GM21786 (cell line): ENCODE measurements around the gene NHP2.
"Not testable (repeated sequence)": the region's sequence is repeated elsewhere in the genome, so short reads cannot be mapped to it uniquely, and the experiment has no call there.

Experiments
- ATAC-seq: cut with Tn5 transposase; IDR thresholded peaks from one replicate; pipeline ENCODE4 v1.9.1; 2021; ENCODE audit not compliant: unreplicated experiment

Gene NHP2

DNA sequence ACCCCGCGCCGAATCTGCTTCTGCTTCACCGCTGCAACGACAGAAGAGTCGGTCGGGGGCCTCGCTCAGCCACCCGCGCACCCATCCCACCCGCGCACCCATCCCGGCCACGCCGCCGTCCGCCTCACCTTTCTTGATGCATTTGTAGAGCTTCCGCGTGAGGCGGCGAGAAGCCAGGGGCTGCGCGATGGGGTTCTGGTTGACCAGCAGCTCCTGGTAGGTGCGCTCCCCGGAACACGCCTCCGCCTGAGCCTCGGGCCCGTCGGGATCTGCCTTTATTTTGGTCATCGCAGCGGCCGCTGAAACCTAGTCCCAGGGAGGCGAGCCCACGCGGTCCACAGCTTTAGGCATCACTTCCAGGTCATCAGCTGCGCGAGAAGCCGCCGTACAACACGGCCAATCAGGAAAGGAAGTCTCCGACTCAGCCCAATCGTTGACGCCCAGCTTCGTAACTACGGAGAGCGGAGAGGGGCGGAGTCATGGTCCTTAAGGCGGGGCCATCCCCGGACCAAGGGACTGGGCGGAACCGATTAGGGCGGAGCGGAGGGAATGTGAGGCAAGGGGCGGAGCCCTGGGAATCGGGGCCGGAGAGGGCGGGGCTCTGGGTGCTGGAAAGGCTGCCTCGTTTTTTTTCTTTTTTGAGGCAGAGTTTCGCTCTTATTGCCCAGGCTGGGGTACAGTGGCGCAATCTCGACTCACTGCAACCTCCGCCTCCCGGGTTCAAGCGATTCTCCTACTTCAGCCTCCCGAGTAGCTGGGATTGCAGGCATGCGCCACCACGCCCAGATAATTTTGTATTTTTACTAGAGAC is at the start of gene NHP2:
Gene NHP2 (minus strand): TSS at position 356 of the 811 bp plus-strand sequence. CDS start 68 bp downstream, at position 288.
- peak; percentile 99 for ATAC-seq

DNA sequence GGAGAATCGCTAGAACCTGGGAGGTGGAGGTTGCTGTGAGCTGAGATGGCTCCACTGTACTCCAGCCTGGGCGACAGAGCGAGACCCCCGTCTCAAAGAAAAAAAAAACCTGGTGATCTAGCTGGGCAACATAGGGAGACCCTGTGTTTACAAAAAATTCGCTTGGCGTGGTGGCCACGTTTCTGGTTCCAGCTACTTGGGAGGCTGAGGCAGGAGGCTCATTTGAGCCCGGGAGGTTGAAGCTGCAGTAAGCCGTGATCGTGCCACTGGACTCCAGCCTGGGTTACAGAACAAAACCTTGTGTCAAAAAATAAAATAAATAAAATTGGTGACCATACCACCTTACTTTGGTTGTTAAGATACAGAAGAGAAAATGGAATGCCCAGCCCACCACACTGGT is 48.9 kb upstream of the NHP2 start:
- ATAC-seq, result no peak

DNA sequence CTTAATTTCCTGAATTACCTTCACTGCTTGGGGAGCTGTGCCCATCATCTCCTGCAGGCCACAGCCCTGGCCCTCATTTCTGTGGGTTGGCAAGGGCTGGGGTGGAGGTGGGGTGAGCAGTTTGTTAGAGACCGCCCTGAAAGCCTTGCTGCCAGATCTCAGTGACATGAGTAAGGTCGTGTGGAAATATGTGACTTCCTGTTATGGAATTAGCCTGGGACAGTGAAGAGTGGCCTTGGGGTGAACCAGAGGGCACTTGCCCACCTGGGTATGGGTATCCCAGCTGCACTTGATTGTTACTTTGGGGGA is 48.2 kb upstream of the NHP2 start:
- no peak for ATAC-seq

DNA sequence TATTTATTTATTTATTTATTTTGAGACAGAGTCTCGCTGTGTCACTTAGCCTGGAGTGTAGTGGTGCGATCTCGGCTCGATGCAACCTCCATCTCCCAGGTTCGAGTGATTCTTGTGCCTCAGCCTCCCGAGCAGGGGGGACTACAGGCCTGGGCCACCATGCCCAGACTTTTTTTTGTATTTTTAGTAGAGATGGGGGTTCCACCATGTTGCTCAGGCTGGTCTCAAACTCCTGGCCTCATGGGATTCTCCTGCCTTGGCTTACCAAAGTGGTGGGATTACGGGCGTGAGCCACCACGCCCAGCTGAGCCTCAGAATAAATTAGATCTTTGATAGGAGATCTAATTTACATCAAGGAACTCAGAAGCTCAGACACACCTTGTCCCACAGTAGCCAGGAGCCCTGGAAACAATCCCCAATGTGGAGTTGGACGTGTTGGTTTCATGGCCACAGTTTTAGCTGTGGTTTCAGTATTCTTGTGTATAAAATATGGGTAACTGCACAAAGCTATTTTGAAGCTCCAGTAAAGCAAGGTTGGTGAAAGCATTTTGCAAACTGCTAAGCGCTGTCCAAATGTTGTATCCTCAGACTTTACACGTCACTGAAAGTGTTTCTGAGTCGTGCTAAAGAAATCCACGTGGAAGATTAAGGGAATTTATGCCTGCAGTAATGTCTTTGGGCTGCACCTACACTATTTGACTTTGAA is 47.7 kb upstream of the NHP2 start:
- ATAC-seq, result no peak

DNA sequence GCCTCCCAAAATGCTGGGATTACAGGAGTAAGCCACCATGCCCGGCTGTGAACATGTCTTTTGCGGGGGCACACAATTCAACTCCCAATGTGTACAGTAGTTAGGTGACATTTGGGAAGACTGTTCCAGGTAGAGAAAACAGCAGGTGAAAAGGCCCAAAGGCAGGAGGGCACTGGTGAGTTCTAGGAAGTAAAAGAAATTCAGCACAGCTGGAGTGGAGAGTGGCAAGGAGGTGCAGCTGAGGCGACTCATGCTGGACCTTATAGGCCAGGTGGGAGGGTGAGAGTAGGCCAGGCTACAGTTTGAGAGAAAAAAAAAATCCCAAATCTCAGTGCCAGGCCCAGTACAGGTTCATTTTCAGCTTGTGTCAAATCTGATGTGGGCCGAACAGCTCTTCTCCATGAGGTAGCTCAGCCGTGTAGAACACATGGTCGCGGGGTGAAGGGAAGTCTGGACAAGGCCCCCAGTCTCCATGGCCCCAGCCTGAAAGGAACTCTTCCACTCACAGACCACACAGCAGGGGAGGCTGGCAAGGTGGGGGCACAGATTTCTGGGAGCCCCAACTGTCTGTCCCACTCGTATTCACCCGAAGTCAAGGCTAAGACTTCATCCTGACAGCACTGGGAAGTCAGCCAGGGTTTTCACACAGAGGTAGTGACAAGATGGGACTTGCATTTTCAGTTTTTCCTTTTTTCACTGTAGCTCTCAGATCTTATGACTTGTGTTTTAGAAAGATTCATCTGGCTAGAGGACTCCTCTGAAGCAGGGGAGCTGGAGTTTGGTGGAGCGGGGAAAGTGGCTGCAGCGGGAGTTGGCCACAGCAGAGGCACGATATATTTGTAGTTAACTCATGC is 46.1 kb upstream of the NHP2 start:
- ATAC-seq, result no peak

DNA sequence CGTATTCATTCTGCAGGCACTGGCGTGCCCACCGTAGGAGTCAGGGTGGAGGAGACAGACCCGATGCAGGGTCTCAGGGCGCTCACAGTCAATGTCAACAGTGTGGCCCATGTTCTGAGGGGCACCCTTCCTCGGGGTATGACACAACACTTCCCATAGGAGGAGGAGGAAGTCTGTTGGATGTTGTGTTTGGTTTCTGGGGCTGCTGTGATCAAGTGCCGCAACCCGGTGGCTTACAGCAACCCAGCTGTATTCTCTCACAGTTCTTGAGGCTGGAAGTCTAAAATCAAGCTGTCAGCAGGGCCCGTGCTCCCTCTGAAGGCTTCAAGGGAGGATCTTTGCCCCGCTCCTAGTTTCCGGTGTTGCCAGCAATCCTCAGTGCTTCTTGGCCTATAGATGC is 45.0 kb upstream of the NHP2 start:
- ATAC-seq, result no peak

DNA sequence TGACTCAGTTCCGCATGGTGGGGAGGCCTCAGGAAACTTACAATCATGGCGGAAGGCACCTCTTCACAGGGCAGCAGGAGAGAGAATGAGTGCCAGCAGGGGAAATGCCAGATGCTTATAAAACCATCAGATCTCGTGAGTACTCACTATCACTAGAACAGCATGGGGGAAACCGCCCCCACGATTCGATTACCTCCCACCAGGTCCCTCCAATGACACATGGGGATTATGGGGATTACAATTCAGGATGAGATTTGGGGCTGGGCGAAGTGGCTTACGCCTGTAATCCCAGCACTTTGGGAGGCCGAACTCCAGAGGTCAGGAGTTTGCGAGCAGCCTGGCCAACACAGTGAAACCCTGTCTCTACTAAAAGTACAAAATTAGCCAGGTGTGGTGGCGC is 44.5 kb upstream of the NHP2 start:
- ATAC-seq, result not testable (repeated sequence)

DNA sequence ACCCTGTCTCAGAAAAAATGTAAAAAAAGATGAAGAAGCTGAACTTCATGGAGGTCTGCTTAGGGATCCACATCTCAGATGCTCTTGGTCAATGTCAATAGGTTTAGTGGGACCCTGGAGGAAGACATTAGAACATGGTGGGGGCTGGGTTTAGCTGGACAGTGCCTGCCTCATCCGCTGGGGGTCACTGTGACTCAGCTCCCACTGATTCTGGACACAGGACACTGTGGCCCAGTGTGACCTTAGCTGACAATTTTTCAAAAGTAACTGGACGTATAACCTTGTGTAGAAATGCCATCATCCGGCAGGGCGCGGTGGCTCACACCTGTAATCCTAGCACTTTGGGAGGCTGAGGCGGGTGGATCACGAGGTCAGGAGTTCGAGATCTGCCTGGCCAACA is 43.3 kb upstream of the NHP2 start:
- ATAC-seq, result no peak

DNA sequence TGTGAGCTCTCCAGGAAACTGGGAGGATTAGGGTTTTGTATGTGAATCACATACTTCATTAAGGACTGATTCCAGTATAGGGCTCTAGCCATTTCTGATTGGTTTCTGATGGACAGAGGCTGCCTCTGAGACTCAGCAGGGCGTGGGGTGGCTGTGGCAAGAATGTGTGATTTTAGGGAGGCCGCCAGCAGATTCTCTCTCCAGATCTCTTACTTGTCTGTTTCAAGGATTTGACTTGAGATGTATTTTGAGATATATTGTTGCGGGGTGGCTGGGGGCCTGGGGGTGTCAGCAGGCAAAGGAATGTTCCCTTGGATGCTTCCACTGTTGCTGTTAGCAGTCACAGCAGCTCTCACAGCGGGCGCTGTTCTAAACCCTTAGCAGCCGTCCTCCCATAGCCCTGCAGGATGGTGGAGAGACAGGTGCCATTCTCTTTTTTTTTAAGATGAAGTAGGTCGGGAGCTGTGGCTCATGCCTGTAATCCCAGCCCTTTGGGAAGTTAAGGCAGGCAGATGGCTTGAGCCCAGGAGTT is 42.7 kb upstream of the NHP2 start:
- ATAC-seq, result no peak

DNA sequence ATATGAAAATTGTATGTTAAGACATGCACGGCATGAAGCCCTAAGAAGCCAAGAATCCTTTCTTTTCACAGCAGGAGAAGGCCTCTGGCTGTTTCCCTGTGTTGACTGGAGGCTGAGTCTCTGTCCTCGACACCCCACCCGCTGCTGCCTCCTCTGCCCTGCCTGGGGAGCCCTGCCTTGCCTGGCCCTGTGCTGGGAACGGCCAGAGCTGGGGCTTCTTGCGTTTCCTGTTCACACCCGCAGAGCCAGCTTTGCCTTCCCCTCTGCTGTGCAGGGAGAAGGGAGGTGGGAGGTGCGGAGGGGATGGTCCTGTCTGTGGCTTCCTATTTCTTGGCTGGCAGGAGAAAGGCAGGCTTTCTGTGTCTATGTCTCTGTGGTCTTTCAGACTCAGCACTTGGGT is 40.3 kb upstream of the NHP2 start:
- ATAC-seq, result no peak

DNA sequence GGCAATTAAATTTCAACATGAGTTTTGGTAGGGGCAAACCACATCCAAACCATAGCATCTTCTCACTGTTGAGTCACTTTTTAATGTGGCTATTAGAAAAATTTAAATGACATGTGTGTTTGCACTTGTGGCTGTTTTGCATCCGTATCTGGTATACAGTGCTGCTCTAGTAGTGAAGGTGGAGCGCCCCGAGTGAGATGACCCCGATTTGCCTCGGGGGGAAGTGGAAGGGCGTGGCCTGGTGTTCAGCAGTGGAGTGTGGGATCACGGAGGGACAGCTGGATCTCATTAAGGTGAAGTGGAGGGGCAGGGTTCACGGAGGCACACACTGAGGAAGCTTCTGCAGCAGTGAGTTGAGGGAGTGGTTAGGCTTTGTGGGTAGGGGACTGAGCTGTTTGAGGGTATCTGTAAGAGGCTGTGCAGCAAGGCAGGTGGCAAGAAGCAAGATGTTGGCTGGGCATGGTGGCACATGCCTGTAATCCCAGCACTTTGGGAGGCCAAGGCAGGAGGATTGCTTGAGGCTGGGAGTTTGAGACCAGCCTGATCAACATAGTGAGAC is 39.6 kb upstream of the NHP2 start:
- ATAC-seq, result no peak

DNA sequence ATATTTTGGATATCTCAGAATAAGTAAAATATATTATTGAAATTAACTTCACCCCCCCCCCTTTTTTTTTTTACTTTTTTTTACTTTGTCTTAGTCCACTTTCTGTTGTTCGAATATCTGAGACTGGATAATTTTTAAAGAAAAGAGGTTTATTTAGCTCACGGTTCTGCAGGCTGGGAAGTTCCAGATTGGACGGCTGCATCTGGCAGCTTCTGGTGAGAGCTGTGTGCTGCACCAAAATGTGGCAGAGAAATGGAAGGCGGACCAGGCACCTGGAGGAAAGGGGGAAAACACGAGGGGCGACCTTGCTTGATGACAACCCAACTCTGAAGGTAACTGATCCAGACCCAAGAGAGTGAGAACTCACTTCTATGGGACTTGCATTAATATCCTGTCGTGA is 39.1 kb upstream of the NHP2 start:
- ATAC-seq, result no peak

DNA sequence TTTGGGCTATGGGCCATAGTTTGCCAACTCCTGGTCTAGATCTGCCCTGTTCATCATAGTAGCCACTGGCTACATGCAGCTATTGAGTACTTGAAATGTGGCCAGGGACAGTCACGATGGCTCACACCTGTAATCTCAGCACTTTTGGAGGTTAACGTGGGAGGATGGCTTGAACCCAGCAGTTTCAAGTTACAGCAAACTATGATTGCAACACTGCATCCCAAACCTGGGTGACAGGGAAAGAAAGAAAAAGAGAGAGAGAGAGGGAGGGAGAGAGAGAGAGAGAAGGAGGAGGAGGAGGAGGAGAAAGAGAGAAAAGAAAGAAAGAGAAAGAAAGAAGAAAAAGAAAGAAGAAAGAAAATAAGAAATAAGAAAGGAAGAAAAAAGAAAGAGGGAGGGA is 38.6 kb upstream of the NHP2 start:
- no peak for ATAC-seq

DNA sequence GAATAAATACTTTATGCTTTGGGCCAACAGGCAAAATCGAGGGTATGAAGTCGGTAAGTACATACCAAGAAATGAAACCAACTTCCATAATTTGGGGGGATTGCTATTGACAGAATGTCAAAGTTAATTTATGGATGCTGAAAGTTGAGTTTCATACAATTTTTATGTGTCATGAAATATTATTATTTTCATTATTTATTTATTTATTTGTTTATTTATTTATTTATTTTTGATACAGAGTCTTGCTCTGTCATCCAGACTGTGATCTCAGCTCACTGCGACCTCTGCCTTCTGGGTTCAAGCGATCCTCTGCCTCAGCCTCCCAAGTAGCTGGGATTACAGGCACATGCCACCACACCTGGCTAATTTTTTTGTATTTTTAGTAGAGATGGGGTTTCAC is 38.0 kb upstream of the NHP2 start:
- no peak for ATAC-seq

DNA sequence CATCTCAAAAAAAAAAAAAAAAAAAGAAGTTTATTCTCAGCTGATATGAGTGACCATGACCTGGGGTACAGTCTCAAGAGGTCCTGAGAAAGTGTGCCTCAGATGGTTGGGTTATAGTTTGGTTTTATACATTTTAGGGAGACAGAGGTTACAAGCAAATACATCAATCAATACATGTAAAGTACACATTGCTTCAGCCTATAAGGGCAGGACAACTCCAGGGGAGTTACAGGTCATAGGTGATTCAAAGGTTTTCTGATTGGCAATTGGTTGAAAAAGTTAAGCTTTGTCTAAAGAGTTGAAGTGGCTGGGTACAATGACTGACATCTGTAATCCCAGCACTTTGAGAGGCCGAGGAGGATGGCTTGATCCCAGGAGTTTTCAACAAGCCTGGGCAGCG is 35.7 kb upstream of the NHP2 start:
- ATAC-seq, result no peak

DNA sequence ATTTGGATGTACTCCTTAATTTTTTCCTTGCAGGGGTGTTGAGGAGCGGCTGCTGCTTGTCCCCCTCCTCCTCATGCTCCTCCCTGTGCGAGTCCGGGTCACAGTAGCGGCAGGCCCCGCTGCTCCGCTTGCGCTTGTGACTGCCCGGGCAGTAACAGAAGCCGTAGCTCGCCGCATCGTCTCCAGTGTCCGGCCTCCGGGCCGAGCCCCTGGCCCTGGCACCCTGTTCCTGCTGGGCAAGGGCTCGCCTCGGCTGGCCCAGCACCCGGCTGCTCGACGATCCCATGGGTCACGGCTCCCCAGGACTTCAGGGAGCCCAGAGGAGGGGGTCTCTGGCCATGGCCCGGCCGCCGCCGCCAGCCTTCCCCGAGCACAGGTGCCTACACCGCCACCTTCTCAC is 33.3 kb upstream of the NHP2 start, which contains the start of gene GMCL2:
Gene GMCL2 (minus strand): TSS at position 358 of the 400 bp plus-strand sequence. CDS start 72 bp downstream, at position 286.
- ATAC-seq, result no peak

DNA sequence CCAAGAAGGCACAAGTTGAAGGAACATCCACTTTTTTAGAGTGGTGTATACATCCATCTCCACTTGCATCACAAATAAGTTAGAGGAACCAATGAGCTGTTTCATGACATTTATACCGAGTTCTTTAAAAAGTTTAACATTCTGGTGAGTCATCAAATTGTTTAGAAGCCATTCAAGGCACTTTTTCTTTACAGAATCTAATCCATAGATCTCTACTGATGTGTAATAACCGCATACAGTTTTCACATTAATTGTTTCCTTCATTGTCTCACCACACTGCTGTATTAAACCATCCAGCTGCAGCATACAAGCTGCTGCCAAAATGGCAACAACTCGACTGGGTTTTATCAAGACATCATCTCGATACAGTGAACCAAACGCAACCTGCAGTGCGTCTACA is 32.7 kb upstream of the NHP2 start:
- no peak for ATAC-seq

DNA sequence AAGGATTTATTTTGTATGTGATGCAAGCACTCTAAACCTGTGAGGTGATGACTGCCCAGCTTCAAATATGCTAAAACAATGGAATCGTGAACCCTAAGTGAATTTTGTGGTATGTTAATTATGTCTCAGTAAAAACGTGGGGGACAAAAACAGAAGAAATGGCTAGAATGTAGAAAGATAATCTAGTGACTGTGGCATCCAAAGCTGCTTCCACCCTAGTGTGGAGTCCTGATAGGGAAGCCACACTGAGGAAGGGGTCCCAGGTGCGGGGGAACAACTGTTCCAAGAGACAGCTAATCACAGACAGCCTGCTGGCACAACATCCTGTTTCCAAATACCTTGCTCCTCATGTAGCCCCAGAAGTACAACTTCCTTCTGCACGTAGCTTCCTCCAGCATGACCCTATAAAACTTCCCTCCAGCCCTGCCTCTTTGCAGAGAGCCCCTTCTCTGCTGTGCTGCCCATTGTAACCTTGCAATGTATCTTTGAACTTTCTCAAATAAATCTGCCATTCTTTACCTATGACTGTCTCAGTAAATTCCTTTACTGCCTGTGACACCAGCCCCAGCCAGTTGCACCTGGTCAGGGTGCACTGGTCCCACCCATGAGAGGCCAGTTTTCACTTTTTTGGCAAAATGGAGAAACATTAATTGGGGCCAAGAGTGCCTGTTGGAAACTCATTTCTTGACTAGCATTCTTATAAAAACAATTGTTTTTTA is 28.6 kb upstream of the NHP2 start:
- ATAC-seq, result no peak

DNA sequence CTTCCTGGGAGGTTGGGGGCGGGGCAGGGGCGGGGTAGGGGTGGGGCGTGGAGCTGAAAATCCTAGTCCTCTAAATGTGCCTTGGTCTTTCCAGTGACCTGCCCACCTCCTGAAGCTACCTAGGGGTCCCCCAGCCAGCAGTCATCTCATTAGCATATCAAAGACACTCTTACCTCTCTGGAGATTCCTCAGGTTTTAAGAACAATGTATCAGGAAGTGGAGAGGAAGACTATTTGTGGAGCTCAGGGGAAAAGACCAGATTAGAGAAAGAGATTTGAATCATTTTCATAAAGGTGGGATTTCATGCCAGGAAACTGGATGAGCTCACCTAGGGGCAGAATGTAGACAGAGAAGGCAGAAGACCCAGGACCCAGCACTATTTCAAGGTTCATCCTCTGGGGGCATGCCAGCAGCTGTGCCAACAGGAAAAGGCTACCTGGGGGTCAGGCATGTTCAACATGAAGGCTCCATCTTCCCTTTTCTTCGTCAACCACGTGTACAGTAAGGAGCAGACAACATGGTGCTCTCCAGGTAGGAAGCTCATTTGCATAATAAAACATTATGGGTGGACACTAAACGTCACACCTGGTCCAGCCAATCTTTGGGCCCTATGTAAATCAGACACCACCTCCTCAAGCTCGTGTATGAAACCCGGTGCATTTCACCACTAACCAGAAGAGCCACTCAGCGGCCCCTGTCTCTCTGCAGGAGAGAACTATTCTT is 26.6 kb upstream of the NHP2 start:
- ATAC-seq, result no peak

DNA sequence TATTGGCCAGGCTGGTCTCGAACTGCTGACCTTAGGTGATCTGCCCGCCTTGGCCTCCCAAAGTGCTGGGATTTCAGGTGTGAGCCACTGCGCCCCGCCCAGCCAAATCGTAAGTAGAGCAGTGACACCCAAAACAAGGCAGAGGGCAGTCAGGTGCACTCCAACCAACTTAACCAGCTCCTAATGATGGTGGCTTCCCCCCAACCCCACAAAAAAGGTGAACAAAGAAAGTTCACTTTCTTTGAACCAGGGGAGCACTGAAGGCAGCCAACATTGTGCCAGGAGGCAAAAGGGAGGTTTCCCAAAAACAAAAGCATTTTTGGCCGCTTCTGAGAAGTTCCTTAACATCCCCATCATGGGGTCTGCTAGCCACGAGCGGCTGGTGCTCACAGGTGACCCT is 23.9 kb upstream of the NHP2 start:
- no peak for ATAC-seq
